ENCODE data around the gene TMEM175.

The TMEM175 gene

GRCh38 chr4:958696-959337 lies 26.6 kb downstream of the TMEM175 start:
- no peak for DNase-seq (ENCODE audit: low spot score)

- no peak for DNase-seq (ENCODE audit: low spot score)
These were observed 27.3 kb downstream of the TMEM175 start for GRCh38 chr4:959338-960139.

GRCh38 chr4:960140-960635 lies 27.9 kb downstream of the TMEM175 start:
- no peak for DNase-seq (ENCODE audit: low spot score)

- no peak for DNase-seq (ENCODE audit: low spot score)
These were observed 28.5 kb downstream of the TMEM175 start for GRCh38 chr4:960636-961350.

- DNase-seq (ENCODE audit: low spot score), result no peak
These were observed 29.3 kb downstream of the TMEM175 start for GRCh38 chr4:961351-962230.

GRCh38 chr4:962231-963208 lies 30.3 kb downstream of the TMEM175 start:
- DNase-seq (ENCODE audit: low spot score), result no peak

GRCh38 chr4:963276-964225 lies 31.3 kb downstream of the TMEM175 start:
- no peak for DNase-seq (ENCODE audit: low spot score)

GRCh38 chr4:964346-965025 lies 32.2 kb downstream of the TMEM175 start:
- no peak for DNase-seq (ENCODE audit: low spot score)

GRCh38 chr4:965048-965765 lies 32.9 kb downstream of the TMEM175 start:
- no peak for DNase-seq (ENCODE audit: low spot score)

GRCh38 chr4:965766-966134 lies 33.5 kb downstream of the TMEM175 start:
- no peak for DNase-seq (ENCODE audit: low spot score)

GRCh38 chr4:966266-967112 lies 34.2 kb downstream of the TMEM175 start:
- no peak for DNase-seq (ENCODE audit: low spot score)

GRCh38 chr4:967113-968104 lies 35.1 kb downstream of the TMEM175 start:
- no peak for DNase-seq (ENCODE audit: low spot score)

- no peak for DNase-seq (ENCODE audit: low spot score)
These were observed 36.0 kb downstream of the TMEM175 start for GRCh38 chr4:968221-968620.

GRCh38 chr4:968621-969394 lies 36.5 kb downstream of the TMEM175 start:
- DNase-seq (ENCODE audit: low spot score), result no peak

- no peak for DNase-seq (ENCODE audit: low spot score)
These were observed 37.9 kb downstream of the TMEM175 start for GRCh38 chr4:970046-970745.

All from NAMALWA (cell line).